MM.1S (cell line): ENCODE measurements around the gene RAVER2.
"Not testable (repeated sequence)": the region's sequence is repeated elsewhere in the genome, so short reads cannot be mapped to it uniquely, and the experiment has no call there.

Experiments used
- CTCF ChIP-seq: fragments of 300-600 bp; sonication (generic); IDR thresholded peaks from 2 replicates; pipeline ENCODE4 v1.5.1; 2016; ENCODE audit warnings: antibody characterized with exemption, low read length, mixed read lengths
- EZH2 ChIP-seq: fragments of 300-600 bp; sonication (generic); optimal IDR thresholded peaks from 2 replicates; pipeline ENCODE3; 2017; ENCODE audit warnings: low read depth, mild to moderate bottlenecking, antibody characterized with exemption, low read length, mixed read lengths
- EZH2phosphoT487 ChIP-seq: fragments of 300-600 bp; sonication (generic); IDR thresholded peaks from 2 replicates; pipeline ENCODE4 v1.6.1; 2018; ENCODE audit warnings: antibody characterized with exemption, low read length

DNA sequence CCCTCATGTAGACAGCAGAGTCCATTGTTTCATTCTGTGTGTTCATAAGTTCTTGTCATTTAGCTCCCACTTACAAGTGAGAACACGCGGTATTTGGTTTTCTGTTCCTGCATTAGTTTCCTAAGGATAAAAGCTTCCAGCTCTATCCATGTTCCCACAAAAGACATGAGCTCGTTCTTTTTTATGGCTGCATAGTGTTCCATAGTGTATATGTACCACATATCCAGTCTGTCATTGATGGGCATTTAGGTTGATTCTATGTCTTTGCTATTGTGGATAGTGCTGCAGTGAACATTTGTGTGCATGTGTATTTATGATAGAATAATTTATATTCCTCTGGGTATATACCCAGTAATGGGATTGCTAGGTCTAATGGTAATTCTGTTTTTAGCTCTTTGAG, 75.7 kb downstream of the RAVER2 start:
- not testable (repeated sequence) for TF ChIP-seq CTCF, EZH2phosphoT487, EZH2
